HG03280 (cell line): ENCODE results near the gene C1QL4.

Source experiments
- ATAC-seq: cut with Tn5 transposase; IDR thresholded peaks from one replicate; pipeline ENCODE4 v1.9.1; 2021; ENCODE audit warnings: mild to moderate bottlenecking, moderate library complexity; ENCODE audit not compliant: unreplicated experiment

Gene C1QL4

DNA sequence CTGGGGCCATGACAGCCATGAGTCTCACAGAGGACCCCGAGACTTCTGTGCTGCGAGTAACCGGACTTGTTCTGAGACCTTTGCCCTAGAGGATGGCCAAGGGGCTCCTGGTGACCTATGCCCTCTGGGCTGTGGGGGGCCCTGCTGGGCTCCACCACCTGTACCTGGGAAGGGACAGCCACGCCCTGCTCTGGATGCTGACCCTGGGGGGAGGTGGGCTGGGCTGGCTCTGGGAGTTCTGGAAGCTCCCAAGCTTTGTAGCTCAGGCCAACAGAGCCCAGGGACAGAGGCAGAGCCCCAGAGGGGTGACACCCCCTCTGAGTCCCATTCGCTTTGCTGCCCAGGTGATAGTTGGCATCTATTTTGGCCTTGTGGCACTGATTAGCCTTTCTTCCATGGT lies 11.8 kb upstream of the C1QL4 start:
- ATAC-seq, result no peak

DNA sequence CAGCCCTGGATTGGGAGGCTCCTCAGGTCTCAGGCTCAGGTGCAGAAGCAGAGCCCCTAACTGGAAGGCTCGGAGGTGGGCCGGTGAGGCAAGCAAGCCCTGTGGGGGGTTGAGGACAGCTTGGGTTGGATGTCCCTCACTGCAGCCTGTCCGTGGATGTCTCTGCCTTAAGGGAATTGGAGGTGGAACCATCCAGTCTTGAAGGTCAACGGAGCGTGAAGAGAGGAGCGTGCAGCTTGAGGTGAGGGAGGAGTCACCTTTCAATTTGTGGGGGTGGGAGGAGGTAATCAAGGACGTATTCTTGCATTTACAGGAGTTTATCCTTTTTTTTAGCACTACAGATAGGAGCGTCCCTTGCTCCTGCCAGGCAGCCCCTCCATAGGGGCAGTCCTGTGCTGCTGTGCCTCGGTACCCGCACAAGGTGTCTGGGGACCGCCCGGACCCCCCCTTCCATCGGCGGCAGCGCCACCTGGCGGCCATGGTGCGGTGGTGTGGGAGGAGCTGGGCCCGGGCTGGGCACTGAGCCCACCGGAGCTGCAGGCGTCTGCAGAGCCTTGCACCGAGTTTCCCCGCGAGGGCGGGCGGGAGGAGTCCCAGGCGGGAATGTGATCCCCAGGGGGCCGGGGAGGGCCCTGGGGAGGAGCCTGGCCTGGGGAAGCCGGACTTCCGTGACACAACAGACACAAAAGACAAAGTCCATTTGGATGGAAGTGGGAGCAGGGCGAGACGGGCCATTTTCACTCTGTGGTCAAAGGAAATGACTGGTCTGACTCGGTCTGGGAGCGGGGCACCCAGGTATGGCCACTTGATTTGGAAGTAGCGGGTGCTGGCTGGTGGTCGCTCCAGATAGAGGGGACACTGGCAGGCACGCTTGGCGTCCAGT lies 10.6 kb upstream of the C1QL4 start:
- ATAC-seq, result peak; percentile 66

DNA sequence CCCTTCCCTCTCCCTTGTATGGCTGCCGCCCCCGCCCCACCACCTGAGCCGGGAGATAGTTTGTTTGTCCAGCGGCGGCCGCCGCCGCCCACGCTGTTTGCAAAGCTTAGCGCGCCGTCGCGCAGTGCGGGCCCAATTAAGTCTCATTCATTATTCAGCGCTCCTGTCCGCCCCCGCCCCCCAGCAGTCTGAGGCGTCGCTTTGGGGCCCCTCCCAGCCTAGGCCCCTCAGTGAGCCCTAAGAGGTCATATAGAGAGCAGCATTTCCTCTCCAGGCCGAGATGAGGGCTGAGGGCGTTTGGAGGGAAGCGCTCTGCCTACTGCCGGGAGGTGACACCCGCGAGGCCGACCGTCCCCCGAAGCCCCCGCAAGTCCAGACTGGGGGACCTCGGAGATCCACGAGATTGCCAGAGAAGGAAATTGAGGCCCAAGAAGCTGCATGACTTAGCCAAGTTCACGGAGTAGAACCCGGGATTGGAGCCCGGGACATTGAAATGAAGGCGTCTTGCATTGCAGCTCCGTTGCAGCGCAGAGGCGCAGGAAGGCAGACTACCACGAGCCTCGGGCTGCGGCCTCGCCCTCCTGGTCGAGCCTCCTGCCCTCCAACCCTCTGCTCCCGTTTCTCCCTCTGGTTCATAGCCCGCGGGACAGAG lies 9.8 kb upstream of the C1QL4 start, which contains the start of gene DNAJC22:
Gene DNAJC22 (plus strand): TSS at position 230 of the 652 bp plus-strand sequence. CDS start 1,985 bp downstream, outside the sequence.
- no peak for ATAC-seq

DNA sequence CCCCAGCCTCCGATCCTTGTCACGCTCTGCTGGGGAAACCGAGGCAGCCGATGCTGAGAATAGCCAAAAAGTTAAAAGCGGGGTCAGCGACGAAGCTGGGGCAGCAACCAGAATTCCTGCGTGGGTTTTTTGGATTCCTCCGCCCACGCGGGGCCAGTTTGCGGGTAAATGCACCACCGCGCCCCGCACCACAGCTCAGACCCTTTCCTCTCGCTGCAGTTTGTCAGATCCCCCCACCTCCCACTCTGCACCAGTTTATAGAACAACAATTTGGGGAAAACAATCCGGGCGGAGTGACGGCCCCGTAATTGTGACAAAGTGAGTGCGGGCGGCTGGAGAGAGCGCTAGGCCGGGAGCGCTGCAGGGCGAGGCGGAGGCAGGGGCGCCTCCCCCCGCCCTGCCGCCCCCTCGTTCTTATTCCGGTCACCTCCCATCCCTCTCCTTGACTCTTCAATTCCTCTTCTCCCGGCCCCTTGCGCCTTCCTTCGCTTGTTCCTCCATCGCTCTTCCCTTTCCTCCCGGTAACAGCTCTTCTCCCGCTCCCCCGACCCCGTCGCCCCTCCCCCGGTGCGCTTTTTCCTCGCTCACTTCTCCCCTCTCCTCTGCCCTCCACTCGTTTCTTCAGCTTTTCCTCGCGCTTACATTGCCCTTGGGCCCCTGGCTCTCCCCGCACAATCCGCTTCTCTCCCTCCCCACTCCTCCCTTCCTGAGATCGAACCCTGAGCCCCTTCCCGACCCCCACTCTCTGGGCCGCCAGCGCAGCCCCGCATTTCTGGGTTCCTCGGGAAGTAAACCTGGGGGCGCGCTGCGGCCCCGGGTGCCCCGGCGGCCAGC lies 9.1 kb upstream of the C1QL4 start:
- ATAC-seq, result no peak

DNA sequence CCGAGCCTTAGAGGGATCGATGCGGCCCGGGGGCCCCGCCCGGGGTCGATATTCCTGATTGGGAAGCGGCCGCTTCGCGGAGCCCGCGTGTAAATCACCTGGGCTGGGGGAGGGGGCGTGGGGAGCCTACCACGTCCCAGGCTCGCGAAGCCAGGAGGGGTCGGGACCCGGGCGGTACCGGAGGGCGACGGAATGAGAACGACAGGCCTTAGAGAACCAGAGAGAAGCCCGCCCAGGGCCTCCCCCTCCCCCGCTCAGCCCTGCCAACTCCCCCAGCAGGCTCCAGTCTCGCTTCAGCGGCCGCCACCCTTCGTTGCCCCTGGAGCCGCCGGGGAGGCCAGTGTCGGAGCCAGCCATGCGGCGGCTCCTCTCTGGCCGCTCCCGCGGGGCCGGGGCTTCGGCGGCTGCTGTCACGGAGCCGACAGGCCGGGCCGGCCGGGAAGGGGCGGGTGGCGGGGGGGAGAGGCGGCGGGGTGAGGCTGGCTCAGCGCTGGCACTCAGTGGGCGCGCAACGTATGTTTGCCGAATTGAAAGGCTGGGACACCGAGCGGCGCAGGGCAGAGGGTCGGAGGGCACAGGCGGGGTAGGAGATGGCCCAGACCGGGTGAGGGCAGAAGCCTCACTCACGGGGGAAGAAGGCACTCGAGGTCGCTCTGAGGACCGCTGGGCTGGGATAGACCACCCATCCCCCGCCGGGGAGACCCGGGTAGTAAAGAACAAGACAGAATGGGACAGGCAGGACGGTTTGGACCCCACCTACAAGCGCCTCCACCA lies 8.2 kb upstream of the C1QL4 start:
- no peak for ATAC-seq

DNA sequence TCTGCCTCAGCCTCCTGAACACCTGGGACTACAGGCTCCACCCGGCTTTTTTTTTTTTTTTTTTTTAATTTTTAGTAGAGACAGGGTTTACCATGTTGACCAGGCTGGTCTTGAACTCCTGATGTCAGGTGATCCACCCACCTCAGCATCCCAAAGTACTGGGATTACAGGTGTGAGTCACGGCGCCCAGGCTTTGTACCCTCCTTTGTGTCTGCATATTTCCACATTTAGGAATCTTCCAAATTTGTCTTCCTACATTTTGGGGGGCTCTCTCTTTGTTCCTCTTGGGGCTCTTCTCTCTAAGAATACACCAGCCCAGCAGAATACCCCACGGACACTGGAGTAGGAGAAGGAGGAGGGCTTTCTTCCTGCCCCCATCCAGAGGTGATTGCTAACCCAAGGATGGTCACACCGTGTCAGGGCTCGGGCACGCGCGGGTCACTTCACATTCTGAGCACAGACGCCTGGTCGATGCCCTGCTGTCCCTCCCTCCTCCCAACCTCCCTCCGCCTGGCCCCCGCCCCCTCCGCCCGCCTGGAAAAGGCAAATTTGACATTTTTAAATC lies 7.6 kb upstream of the C1QL4 start:
- no peak for ATAC-seq

DNA sequence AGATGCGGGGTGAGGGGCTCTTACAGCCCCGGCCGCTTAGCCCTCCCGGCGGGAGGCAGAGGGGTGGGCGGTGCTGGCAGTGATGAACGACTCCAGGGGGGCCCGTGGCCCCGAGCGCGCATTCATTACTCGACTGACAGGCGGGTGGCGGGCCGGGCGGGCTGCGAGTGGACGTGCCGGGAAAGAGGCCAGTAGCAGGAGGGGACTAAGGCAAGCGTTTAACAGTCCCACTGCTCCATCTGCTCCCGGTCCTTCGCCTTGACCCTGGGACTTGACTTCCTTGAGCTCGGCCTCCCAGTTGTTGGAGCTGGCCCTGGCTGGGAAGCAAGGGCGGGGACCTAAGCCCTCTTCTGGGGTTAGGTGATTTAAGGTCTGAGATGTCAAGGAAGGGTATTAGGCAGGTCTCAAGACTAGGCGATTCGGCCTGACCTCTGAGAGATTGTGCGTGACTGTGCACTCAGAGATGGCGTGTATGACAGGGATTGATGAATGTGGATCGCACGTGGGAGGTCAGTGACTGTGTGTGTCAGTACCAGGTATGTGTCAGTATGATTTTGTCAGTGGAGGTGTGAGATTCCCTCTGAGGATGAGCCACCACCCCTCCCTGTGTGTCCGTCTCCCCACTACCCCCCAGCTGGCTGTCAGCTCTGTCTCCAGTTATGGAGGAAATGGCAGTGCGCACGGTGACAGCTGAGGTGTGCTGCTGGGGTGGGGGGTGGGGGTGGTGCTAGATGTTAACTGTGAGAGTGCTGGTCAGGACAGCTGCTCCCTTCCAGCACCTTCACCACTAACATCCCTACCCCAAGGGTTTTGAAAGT lies 6.1 kb upstream of the C1QL4 start:
- ATAC-seq, result no peak

DNA sequence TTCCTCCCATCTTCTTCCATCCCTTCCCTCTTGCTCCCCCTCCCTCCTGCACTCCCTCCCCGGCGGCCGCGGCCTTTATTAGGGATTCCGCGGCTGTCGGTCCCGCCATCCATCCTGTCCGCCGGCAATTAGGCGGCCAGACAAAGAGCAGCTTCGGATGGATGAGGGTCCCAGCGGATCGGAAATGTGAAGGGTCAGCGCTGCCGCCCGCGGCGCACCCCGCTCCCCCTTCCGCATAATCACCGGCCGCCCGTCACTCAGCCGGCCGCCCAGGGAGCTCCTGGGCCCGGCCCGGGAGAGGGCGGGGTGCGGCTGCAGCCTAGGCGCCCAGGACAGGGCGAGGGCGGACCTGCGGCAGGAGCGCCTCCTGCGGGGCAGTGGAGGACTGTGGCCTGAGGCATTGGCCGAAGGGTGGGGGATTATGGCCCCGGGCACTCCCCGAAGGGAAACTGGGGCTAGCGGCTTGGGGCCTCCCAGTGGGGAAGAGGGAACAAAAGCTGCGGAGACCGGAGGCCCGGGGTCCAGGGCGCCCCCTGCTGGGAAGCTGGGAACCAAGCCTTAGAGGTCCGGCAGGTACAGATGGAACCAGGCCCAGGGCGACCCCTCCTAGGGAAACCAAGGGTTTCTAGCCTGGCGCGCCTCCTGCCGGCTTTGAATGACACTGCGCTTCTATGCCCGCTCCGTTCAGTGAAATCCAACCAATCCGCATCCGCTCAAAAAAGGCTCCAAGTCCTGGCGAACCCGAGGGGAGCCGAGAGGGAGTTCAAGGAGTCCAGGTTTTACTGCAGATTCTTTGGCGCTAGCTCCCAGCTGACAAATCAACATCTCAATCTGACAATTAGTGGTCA lies 5.3 kb upstream of the C1QL4 start:
- ATAC-seq, result no peak

DNA sequence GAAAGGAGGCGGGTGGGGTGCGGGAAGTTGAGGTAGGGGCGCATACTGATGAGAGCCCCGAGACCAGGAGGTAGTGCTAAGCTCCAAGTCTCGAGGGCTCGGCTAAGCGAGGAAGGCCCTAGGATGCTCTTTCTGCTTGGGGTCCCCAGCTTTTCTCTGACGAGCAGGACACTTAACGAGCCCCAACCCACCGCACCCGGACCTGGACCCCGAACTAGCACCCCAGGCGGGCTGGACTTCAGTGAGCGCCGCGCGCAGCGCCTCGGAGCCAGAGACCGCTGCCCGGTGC lies 4.7 kb upstream of the C1QL4 start:
- no peak for ATAC-seq

DNA sequence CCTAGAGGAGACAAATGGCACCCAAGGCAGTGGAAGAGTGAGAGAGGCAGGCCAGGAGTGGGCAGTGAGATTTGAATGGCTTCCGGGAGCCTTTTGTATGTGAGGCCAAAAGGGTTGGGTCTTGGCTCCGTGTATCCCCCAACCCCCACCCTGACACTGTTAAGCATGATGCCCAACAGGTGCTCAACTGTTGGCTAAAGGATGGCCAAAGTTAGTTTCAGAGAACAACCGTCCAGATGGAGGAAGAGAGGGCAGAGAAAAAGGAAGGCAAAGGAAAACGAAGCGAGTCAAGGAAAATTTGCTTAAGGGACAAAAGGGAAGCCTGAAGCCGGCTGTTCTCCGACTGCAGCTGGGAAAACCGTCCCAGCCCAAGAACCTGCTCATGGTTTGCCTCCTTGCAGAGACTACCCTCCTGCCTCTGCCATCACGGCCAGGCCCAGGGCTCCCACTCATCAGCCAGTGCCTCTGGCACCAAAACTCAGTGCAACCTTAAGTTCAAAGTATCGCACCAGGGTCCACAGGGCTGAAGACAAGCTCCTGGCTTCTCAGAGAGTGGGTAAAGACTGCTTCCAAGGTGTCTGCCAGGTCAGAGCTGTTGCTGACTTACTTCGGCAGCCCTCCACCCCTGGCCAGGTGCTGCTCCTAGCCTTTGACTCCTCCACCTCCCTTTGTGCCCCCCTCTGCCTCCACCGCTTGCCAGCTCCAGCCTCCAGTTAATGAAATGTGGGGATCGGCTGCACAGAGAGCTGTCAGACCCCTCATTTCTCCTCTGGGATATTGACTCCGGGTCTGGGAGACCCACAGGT lies 4.2 kb upstream of the C1QL4 start:
- no peak for ATAC-seq

DNA sequence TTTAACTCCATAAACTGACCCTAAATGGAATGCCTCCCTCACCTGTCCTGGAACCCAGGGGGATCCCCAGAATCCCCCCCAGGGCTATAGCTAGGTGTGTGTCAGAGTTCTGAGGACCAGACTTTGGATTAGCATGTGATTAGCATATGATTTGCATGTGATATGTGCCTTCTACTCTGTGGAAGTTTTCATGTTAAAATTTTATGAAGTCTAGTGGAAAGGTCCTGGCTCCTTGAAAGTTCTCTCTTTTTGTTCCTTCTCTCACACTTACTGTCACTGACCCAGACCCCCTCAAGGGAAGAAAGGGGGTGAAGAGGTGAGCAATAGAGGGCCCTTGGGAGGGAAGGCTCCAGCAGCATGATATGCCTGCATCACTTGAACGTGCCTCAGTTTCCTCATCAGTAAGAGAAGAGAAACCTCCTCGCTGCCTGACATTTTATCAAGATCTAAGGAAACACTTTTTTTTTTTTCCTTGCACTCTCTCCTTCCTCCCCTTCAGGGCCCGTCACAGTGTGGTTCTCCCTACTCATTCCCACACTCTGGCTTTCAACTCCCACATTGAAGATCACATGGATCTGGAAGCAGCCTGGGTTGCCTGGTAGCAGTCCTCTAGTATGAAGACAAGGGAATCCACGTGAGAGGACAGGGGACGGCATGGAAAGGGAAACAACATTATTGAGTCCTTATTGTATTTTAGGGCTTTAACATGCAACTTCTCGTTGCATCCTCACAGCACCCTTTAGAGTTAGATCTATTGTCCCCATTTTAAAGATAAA lies 3.3 kb upstream of the C1QL4 start:
- no peak for ATAC-seq

DNA sequence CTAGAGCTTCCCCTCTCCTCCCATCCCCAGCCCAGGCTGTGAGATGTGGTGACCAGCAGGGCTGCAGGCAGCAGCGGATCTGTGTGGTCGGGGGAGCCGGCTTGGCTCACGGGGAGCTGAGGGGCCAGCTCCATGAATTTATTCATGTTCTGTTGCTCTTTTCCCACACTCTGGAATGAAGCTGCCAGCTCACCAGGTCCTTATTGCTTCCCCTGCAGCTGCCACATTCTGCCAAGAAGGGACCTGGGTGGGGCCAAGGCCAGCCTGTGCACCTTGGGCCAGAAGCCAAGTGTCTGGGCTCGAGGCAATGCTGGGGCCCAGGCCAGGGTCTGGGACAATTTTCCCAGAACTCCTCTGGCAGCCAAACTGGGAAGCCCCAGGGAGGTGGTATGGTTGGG lies 2.5 kb upstream of the C1QL4 start:
- ATAC-seq, result no peak

DNA sequence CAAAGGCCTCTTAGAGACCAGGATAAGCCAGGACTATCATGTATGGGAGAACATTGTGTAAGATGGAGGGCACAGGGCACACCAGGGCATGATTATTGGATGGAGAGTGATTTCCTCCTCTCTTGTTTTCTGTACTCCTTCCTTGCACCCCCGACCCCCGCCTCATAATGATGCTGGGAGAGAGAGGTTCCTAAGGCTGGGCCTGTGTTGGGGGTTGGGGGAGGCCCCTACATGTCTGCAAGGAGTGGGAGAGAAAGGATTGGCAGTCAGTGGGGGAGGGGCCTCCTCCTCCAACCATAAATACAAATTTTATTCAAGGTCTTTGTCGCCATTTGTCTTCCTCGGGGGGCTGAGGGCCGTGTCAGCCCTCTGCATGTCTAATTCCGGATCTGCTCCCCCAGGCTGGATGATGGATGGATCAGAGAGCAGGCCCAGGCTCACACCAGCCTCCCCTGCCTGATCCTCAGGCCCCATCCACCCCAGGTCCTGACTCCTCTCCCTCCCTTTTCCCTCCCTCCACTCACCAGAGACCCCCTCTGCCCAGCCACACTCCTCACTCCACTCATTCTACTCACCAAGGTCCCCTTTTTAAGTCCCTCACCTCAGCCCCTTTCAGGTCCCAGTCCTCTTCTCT lies 2.0 kb upstream of the C1QL4 start:
- ATAC-seq, result no peak

DNA sequence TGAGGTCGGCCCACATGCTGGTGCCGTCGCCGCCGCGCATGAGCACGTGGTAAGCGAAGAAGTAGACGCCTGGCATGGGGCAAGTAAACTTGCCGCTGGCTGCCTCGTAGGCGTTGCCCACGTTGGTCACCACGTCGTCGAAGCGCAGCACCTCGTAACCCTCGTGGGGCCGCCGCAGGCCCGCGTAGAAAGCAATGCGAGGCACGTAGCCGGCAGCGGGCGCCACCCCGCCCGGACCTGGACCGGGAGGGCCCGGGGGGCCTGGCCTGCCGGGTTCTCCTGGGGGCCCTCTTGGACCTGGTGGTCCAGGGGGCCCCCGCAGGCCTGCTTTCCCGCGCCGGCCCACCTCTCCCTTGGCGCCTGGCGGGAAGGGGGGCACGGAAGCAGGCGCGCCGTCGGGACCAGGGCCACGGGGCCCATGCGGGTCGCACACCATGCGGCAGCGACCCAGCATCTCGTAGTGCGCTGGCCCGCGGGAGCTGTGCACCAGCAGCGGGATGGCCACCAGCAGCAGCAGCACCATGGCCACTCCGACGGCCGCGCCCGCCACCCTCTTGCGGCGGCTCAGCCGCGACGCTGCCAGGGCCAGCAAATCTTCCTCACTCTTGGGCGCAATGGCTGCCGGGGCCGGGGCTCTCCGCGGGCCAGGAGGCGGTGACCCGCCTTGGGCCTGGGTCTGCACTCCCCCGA lies 888 bp downstream of the C1QL4 start:
- ATAC-seq, result no peak

DNA sequence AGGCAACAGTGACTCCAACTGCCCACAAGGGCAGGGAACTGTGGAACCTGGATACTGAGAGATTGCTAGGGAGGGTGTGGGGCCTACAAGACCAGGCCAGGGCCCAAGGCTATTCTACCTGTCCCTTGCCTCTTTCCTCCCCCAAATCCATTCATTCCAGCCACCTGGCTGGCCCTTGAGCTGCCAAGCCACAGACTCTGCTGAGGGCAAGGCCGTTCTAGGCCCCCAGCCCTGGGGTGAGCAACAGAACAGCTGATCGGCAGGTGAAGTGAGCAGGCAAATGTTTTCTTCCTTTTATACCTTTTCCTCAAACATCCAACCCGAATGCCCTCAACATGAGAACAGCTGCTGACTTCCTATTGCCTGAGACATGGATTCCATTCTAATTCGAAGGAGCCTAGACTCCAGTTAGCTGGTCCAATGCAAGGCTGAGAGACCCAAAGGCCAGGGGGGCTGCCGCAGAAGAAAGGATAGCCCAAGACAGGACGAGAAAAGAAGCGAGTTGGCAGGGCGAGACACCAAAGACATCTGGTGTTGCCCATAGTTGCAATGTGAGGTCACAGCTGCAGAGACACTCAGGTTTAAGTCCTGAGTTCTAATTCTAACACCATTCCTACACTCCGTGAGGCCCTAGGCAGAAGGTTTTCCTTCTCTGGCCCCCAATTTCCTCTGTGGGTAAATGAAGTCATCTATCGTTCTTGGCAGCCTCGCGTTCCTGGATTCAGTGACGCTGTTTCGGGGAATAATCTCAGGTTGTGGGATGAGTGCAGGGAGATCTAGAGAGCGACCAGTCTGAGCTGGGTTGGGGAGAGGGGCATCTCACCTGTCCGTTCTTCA lies 1.7 kb downstream of the C1QL4 start:
- ATAC-seq, result no peak
